Testis (tissue), 3 donors: ENCODE measurements around the gene NAGS. TPM values are rescaled to one million over a fixed set of nuclear protein-coding genes. Genes with fewer than 3 reads are reported as not detected.
"Not testable (repeated sequence)": the region's sequence is repeated elsewhere in the genome, so short reads cannot be mapped to it uniquely, and the experiment has no call there.

Experiments used
- DNase-seq: peaks from one replicate; pipeline ENCODE4 v3.0.0-alpha.2; 2019
- H3K27ac ChIP-seq, 2 donors: fragments of 200-600 bp; sonication (generic); one replicate each; pipeline ENCODE4 v1.5.1; 2019
- H3K27me3 ChIP-seq: fragments of 200-600 bp; sonication (generic); one replicate; pipeline ENCODE4 v1.5.1; 2019
- H3K36me3 ChIP-seq: fragments of 200-600 bp; sonication (generic); one replicate; pipeline ENCODE4 v1.5.1; 2017; ENCODE audit warnings: low read depth; ENCODE audit errors: missing control alignments
- H3K4me1 ChIP-seq: fragments of 200-600 bp; sonication (generic); one replicate; pipeline ENCODE4 v1.5.1; 2019
- H3K4me3 ChIP-seq, 2 donors: fragments of 200-600 bp; sonication (generic); one replicate each; pipeline ENCODE4 v1.5.1; 2017 to 2019
- H3K9me3 ChIP-seq: fragments of 200-600 bp; sonication (generic); one replicate; pipeline ENCODE4 v1.5.1; 2017
- POLR2A ChIP-seq: fragments of 450-650 bp; IDR thresholded peaks from one replicate; pipeline ENCODE4 v1.6.1; 2017; ENCODE audit warnings: antibody characterized with exemption, mild to moderate bottlenecking, moderate library complexity
- WGBS, 2 donors: methylation state at CpG; one replicate each; pipeline ENCODE4 v1.1.5; 2018; 5-methylcytosine and 5-hydroxymethylcytosine counted together
- intact Hi-C: fragments of 100-400 bp; cut with DNase I; formaldehyde crosslinking; loops from one replicate; pipeline ENCODE4 v1.15.1; 2023; ENCODE audit warnings: low total_unique reads
- polyA plus RNA-seq: library from polyadenylated mRNA; stranded (reverse); fragments of 350-450 nt; fragmentation: Illumina TruSeq; extraction: RNeasy Lipid Tissue Mini Kit (QIAGEN cat#74804); gene quantifications from one replicate; pipeline ENCODE4 v1.2.3, GENCODE V29; 2014; ENCODE audit warnings: low read depth, low replicate concordance; ENCODE audit not compliant: insufficient read depth
- total RNA-seq, 2 donors: library from RNA; depleted of rRNA; stranded (reverse); fragments of >200 nt; gene quantifications; one replicate each; pipeline ENCODE4 v1.2.3, GENCODE V29; 2016
- TF ChIP-seq, protein P1 (sequence below), 3 experiments: fragments of 450-650 bp in 2 of 3; fragments of 200-600 bp in 1 of 3; sonication (generic) in 1 of 3; IDR thresholded peaks; one replicate each; pipeline ENCODE4 v1.5.1; 2016 to 2019; ENCODE audit warnings: antibody characterized with exemption in 3 of 3, mild to moderate bottlenecking in 2 of 3, moderate library complexity in 1 of 3

The NAGS gene
- total and polyA plus RNA-seq, 3 donors from 2014 or later = 2.5 to 6.5 (median 3.1) TPM

DNA sequence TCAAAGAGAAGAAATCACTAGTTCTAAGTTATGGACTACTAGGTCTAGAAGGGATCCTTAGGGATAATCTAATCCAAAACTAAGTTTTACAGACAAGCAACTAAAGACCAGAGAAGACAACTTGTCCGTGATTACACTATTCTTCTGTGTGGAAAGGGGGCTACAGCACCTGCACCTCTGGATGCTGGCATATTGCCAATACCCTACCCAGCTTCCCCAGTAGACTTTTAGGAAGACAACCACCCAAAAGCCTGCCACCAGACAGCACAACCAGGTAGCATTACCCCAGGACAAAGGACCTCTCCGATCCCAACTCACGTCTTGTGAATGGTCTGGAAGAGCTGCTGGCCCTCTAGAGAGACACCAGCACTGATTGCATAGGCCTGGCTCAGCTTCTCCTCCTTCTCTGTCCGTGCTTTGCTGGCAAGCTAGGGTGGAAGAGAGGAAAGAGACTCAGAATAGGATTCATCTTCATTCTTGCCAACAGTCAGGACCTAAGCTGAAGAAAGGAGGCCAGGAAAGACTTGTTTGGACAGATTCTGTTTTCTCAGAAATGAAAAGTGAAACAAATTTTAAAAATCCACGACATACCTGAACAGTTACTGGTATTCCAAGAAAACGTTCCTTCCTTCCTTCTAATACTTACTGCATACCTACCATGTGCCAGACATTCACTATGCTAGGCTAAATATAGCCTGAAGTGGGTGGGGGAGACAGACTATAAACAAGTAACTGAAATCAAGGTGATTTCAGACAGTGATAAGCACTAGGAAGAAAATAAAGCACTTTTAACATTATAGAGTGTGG is 35.6 kb downstream of the NAGS start:
- DNase-seq = no peak
- intact Hi-C loops = no loop called here
- no peak overlapping the region for H3K27ac ChIP-seq
- H3K9me3 ChIP-seq = no peaks in the 10 kb centered on the region
- peaks cover 15% of the 10 kb centered on the region for H3K4me1 ChIP-seq
- no peak overlapping the region for H3K4me3 ChIP-seq
- WGBS, 2 donors = 62 to 65% methylated on average over 6 of the region's 6 CpGs
- H3K27me3 ChIP-seq = no peaks in the 10 kb centered on the region
- TF ChIP-seq, protein P1, sequence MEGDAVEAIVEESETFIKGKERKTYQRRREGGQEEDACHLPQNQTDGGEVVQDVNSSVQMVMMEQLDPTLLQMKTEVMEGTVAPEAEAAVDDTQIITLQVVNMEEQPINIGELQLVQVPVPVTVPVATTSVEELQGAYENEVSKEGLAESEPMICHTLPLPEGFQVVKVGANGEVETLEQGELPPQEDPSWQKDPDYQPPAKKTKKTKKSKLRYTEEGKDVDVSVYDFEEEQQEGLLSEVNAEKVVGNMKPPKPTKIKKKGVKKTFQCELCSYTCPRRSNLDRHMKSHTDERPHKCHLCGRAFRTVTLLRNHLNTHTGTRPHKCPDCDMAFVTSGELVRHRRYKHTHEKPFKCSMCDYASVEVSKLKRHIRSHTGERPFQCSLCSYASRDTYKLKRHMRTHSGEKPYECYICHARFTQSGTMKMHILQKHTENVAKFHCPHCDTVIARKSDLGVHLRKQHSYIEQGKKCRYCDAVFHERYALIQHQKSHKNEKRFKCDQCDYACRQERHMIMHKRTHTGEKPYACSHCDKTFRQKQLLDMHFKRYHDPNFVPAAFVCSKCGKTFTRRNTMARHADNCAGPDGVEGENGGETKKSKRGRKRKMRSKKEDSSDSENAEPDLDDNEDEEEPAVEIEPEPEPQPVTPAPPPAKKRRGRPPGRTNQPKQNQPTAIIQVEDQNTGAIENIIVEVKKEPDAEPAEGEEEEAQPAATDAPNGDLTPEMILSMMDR (IDR thresholded peaks at IDR 0.05) = no peak
- TF ChIP-seq POLR2A = no peak
- H3K36me3 ChIP-seq = no peaks in the 10 kb centered on the region

DNA sequence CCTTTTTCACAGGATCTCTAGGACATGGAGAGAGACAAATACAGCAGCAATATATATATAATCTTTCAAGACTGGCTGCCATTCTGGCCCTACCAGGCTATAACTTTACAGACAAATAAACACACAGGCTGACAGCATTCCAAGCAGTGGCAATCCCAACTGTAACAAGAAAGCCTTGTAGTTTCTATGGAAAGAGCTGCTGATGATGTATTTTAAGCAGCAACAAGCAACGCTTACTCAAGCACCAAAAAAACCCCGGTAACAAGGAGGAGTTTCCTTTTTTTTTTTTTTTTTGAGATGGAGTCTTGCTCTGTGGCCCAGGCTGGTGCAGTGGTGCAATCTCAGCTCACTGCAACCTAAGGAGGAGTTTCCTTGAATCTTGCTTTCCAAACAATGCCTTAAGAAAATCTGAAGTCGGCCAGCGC is 38.9 kb downstream of the NAGS start:
- Histone ChIP-seq H3K4me3 (no peak overlapping the region), H3K27me3 (no peaks in the 10 kb centered on the region), H3K27ac (no peak overlapping the region), H3K36me3 (no peaks in the 10 kb centered on the region), H3K9me3 (no peaks in the 10 kb centered on the region), H3K4me1 (peaks cover 11% of the 10 kb centered on the region)
- intact Hi-C loops = no loop called here
- TF ChIP-seq, protein P1 (IDR thresholded peaks at IDR 0.05) = no peak
- TF ChIP-seq POLR2A = no peak
- 69 to 75% methylated on average over 4 of the region's 4 CpGs for WGBS, 2 donors
- no peak for DNase-seq

DNA sequence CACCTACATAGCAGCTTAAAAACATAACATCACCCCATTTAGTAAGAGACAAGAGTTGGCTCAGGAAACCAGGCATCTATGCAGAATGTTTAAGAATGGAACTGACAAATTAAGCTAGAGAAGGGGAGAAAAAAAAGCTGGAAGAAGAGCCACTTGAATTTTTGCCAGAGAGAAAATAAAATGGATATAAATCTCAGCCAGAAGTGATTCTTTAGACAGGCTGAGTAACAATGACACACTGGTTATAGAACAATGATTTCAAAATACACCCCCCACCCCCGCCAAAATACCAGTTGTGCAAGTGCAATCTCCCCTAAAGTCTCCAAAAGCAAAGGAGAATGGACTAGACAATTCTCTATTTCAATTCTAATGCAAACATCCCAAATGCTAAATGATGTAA is 39.6 kb downstream of the NAGS start:
- Histone ChIP-seq H3K4me1 (peaks cover 11% of the 10 kb centered on the region), H3K27me3 (no peaks in the 10 kb centered on the region), H3K36me3 (no peaks in the 10 kb centered on the region), H3K9me3 (no peaks in the 10 kb centered on the region), H3K4me3 (no peak overlapping the region), H3K27ac (no peak overlapping the region)
- intact Hi-C loops = no loop called here
- TF ChIP-seq, protein P1 (IDR thresholded peaks at IDR 0.05) = no peak
- TF ChIP-seq POLR2A = no peak
- DNase-seq = no peak
- 64 to 84% methylated on average over 1 of the region's 1 CpG for WGBS, 2 donors

DNA sequence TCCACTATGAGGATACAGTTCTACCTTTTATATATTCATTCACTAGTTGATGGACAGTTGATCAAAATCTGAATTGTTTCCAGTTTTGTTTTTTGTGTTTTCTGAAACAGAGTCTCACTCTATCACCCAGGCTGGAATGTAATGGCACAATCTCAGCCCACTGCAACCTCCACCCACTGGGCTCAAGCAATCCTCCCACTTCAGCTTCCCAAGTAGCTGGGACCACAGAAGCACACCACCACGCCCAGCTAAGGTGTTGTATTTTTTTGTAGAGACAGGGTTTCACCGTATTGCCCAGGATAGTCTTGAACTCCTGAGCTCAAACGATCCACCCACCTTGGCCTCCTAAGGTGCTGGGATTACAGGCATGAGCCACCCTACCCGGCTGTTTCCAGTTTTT is 41.1 kb downstream of the NAGS start:
- Histone ChIP-seq H3K27me3 (no peaks in the 10 kb centered on the region), H3K9me3 (no peaks in the 10 kb centered on the region), H3K27ac (no peak overlapping the region), H3K36me3 (no peaks in the 10 kb centered on the region), H3K4me3 (no peak overlapping the region), H3K4me1 (peaks cover 7% of the 10 kb centered on the region)
- TF ChIP-seq POLR2A = no peak
- TF ChIP-seq, protein P1 (IDR thresholded peaks at IDR 0.05) = no peak
- intact Hi-C loops = no loop called here
- 68 to 74% methylated on average over 4 of the region's 4 CpGs for WGBS, 2 donors
- DNase-seq = no peak

DNA sequence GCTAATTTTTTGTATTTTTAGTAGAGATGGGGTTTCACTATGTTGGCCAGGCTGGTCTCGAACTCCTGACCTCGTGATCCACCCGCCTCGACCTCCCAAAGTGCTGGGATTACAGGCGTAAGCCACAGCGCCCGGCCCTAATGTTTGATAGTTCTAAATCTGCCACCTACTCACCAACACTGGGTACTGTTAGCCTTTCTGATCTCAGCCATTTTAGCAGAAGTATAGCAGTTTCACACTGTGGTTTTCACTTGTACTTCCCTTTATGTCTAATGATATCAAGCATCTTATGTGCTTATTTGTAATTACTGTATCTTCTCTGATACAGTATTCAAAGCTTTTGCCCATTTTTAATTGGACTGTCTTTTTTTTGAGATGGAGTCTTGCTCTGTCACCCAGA is 42.5 kb downstream of the NAGS start:
- H3K27ac ChIP-seq, H3K4me1 ChIP-seq, DNase-seq, H3K27me3 ChIP-seq, H3K36me3 ChIP-seq, intact Hi-C loops, H3K4me3 ChIP-seq, H3K9me3 ChIP-seq: not testable (repeated sequence)
- 86 to 92% methylated on average over 7 of the region's 7 CpGs for WGBS, 2 donors
